ENCODE results near the gene PCDHGA7.
"Not testable (repeated sequence)": the region's sequence is repeated elsewhere in the genome, so short reads cannot be mapped to it uniquely, and the experiment has no call there.

PCDHGA7 gene

GRCh38 chr5:141369994-141370848, 12.3 kb upstream of the PCDHGA7 start, which contains the start of gene PCDHGB3:
TSS of gene PCDHGB3 (plus strand) at chr5:141370242. CDS start at chr5:141370395, 153 bp downstream.
- DNase-seq: peak in 1 of 4 experiments; percentile 7

GRCh38 chr5:141371572-141372475, 10.7 kb upstream of the PCDHGA7 start:
- no peak for DNase-seq

GRCh38 chr5:141373673-141374317, 8.7 kb upstream of the PCDHGA7 start, which contains the start of gene PCDHGA6:
TSS of gene PCDHGA6 (plus strand) at chr5:141373891. CDS start at chr5:141374084, 193 bp downstream.
- DNase-seq: no peak

GRCh38 chr5:141374627-141375026, 7.9 kb upstream of the PCDHGA7 start:
- no peak for DNase-seq

- not testable (repeated sequence) for DNase-seq
Observed at GRCh38 chr5:141375444-141376155, 6.9 kb upstream of the PCDHGA7 start.

- DNase-seq: no peak
Observed at GRCh38 chr5:141383345-141383744, 803 bp downstream of the PCDHGA7 start.

- no peak for DNase-seq
Observed at GRCh38 chr5:141384471-141385267, 2.1 kb downstream of the PCDHGA7 start.

GRCh38 chr5:141387557-141388311, 5.2 kb downstream of the PCDHGA7 start, which contains the start of gene PCDHGB4:
TSS of gene PCDHGB4 (plus strand) at chr5:141387698. CDS start at chr5:141387885, 187 bp downstream.
- DNase-seq: not testable (repeated sequence)

- no peak for DNase-seq
Observed at GRCh38 chr5:141388661-141389060, 6.1 kb downstream of the PCDHGA7 start.

GRCh38 chr5:141389153-141390042, 6.9 kb downstream of the PCDHGA7 start:
- DNase-seq: no peak

- no peak for DNase-seq
Observed at GRCh38 chr5:141392429-141393198, 10.1 kb downstream of the PCDHGA7 start, which contains the start of gene PCDHGA8. TSS of gene PCDHGA8 (plus strand) at chr5:141392633. CDS start at chr5:141392814, 181 bp downstream.

- no peak for DNase-seq
Observed at GRCh38 chr5:141393267-141393666, 10.7 kb downstream of the PCDHGA7 start.

GRCh38 chr5:141394401-141395187, 12.1 kb downstream of the PCDHGA7 start:
- not testable (repeated sequence) for DNase-seq

- DNase-seq: not testable (repeated sequence)
Observed at GRCh38 chr5:141397756-141398551, 15.4 kb downstream of the PCDHGA7 start, which contains the start of gene PCDHGB5. TSS of gene PCDHGB5 (plus strand) at chr5:141397947. CDS start at chr5:141398128, 181 bp downstream.

- no peak for DNase-seq
Observed at GRCh38 chr5:141398608-141399007, 16.1 kb downstream of the PCDHGA7 start.

GRCh38 chr5:141399555-141400258, 17.2 kb downstream of the PCDHGA7 start:
- no peak for DNase-seq
